WTC11 (cell line): Measurements from ENCODE around the gene TPPP3. TPM values are rescaled to one million over a fixed set of nuclear protein-coding genes. Genes with fewer than 3 reads are reported as not detected.

Source experiments
- ATAC-seq: fragments of 200-7000 bp; cut with Tn5 transposase; 2 replicates; pipeline ENCODE4 v1.10.0; 2021; ENCODE audit warnings: mild to moderate bottlenecking, moderate library complexity
- CTCF ChIA-PET: fragments of 300-600 bp; sonication (Branson Sonifier 250); formaldehyde crosslinking; loops from one replicate; lab custom pipeline; 2021; ENCODE audit warnings: antibody characterized with exemption; lab: Charles Lee
- POLR2A ChIA-PET: fragments of 350-600 bp; sonication (Branson Sonifier 250); formaldehyde crosslinking; loops from one replicate; lab custom pipeline; 2021; ENCODE audit warnings: antibody characterized with exemption; lab: Charles Lee
- DNase-seq: peaks from one replicate; pipeline ENCODE4 v3.0.0; 2021; ENCODE audit warnings: low spot score
- H3K27ac Mint-ChIP-seq: 2 replicates; pipeline ENCODE4 v1.8.0; 2021; ENCODE audit warnings: mixed read lengths
- H3K27me3 Mint-ChIP-seq: 2 replicates; pipeline ENCODE4 v1.8.0; 2021; ENCODE audit warnings: low read depth, mild to moderate bottlenecking, moderate library complexity, mixed read lengths
- H3K36me3 Mint-ChIP-seq: 2 replicates; pipeline ENCODE4 v1.8.0; 2021; ENCODE audit warnings: mixed read lengths
- H3K4me1 Mint-ChIP-seq: 2 replicates; pipeline ENCODE4 v1.8.0; 2022; ENCODE audit warnings: mixed read lengths
- H3K4me3 Mint-ChIP-seq: 2 replicates; pipeline ENCODE4 v1.8.0; 2021; ENCODE audit warnings: mild to moderate bottlenecking, moderate library complexity, mixed read lengths
- H3K9me3 Mint-ChIP-seq: 2 replicates; pipeline ENCODE4 v1.8.0; 2021; ENCODE audit warnings: mixed read lengths
- ATF2 ChIP-seq: sonication (generic); formaldehyde crosslinking; IDR thresholded peaks from 2 replicates; pipeline ENCODE4 v1.8.1; 2022; ENCODE audit warnings: low read depth, missing genetic modification reagents, borderline replicate concordance
- CBFB ChIP-seq: sonication (generic); formaldehyde crosslinking; IDR thresholded peaks from 2 replicates; pipeline ENCODE4 v1.8.1; 2022; ENCODE audit warnings: mild to moderate bottlenecking, low read depth, missing genetic modification reagents
- CREB1 ChIP-seq: sonication (generic); formaldehyde crosslinking; IDR thresholded peaks from 2 replicates; pipeline ENCODE4 v1.8.0; 2023; ENCODE audit warnings: mild to moderate bottlenecking, missing genetic modification reagents
- FOXP4 ChIP-seq: sonication (generic); formaldehyde crosslinking; IDR thresholded peaks from 2 replicates; pipeline ENCODE4 v1.8.0; 2022; ENCODE audit warnings: mild to moderate bottlenecking, missing genetic modification reagents
- GTF2I ChIP-seq: fragments of 250-450 bp; sonication (Bioruptor Pico); conservative IDR thresholded peaks from 2 replicates; pipeline ENCODE4 v1.4.0; 2021; ENCODE audit warnings: mild to moderate bottlenecking
- HMGA2 ChIP-seq: fragments of 250-450 bp; sonication (Bioruptor Pico); IDR thresholded peaks from 2 replicates; pipeline ENCODE4 v1.4.0; 2021; ENCODE audit warnings: mild to moderate bottlenecking, moderate library complexity
- MXD4 ChIP-seq: fragments of 250-450 bp; sonication (Bioruptor Pico); IDR thresholded peaks from 2 replicates; pipeline ENCODE4 v1.8.0; 2021; ENCODE audit warnings: mild to moderate bottlenecking, moderate library complexity, borderline replicate concordance
- PRRX2 ChIP-seq: fragments of 250-450 bp; sonication (Bioruptor Pico); IDR thresholded peaks from 2 replicates; pipeline ENCODE4 v1.8.0; 2021; ENCODE audit warnings: mild to moderate bottlenecking
- SMAD3 ChIP-seq: sonication (generic); formaldehyde crosslinking; IDR thresholded peaks from 2 replicates; pipeline ENCODE4 v1.8.0; 2022; ENCODE audit warnings: missing genetic modification reagents, mild to moderate bottlenecking, borderline replicate concordance
- ZMAT4 ChIP-seq: fragments of 250-450 bp; sonication (Bioruptor Pico); IDR thresholded peaks from 2 replicates; pipeline ENCODE4 v1.9.0; 2021; ENCODE audit warnings: mild to moderate bottlenecking
- ZNF121 ChIP-seq: sonication (generic); formaldehyde crosslinking; IDR thresholded peaks from 2 replicates; pipeline ENCODE4 v1.8.0; 2023; ENCODE audit warnings: missing genetic modification reagents
- ZNF232 ChIP-seq: sonication (generic); formaldehyde crosslinking; IDR thresholded peaks from 2 replicates; pipeline ENCODE4 v1.8.0; 2022; ENCODE audit warnings: mild to moderate bottlenecking, missing genetic modification reagents
- ZNF263 ChIP-seq: sonication (generic); formaldehyde crosslinking; IDR thresholded peaks from 2 replicates; pipeline ENCODE4 v1.8.1; 2022; ENCODE audit warnings: low read depth, mild to moderate bottlenecking, moderate library complexity, missing genetic modification reagents
- ZNF425 ChIP-seq: fragments of 250-450 bp; sonication (Bioruptor Pico); conservative IDR thresholded peaks from 2 replicates; pipeline ENCODE4 v1.9.0; 2021; ENCODE audit warnings: mild to moderate bottlenecking
- ZNF512 ChIP-seq: sonication (generic); formaldehyde crosslinking; IDR thresholded peaks from 2 replicates; pipeline ENCODE4 v1.8.1; 2022; ENCODE audit warnings: missing genetic modification reagents, borderline replicate concordance
- ZNF532 ChIP-seq: fragments of 250-450 bp; sonication (Bioruptor Pico); IDR thresholded peaks from 2 replicates; pipeline ENCODE4 v1.9.0; 2021; ENCODE audit warnings: mild to moderate bottlenecking, borderline replicate concordance
- total RNA-seq: library from RNA; stranded (reverse); gene quantifications from 3 replicates; pipeline ENCODE4 v1.2.3, GENCODE V29; 2021

Gene TPPP3
- total RNA-seq, 1 experiment from 2014 or later: 0.74 TPM

- no peak for TF ChIP-seq ZNF532 (CRISPR knock-in tag)
- no peak for TF ChIP-seq PRRX2
- TF ChIP-seq ZNF121 (CRISPR knock-in tag): no peak
- TF ChIP-seq ATF2 (CRISPR knock-in tag): no peak
- no peak for TF ChIP-seq MXD4 (CRISPR knock-in tag)
- no peak for TF ChIP-seq CBFB (CRISPR knock-in tag)
- TF ChIP-seq ZNF512: no peak
- TF ChIP-seq HMGA2 (CRISPR knock-in tag): no peak
- no peak for TF ChIP-seq ZNF263
- TF ChIP-seq CREB1: no peak
- TF ChIP-seq GTF2I (CRISPR knock-in tag): no peak
Measured at GRCh38 chr16:67349172-67349571, 44.1 kb downstream of the TPPP3 start (continued).

- Mint-ChIP-seq H3K4me3 (no peak overlapping the region), H3K4me1 (no peaks in the 10 kb centered on the region), H3K36me3 (no peaks in the 10 kb centered on the region), H3K27ac (no peak overlapping the region), H3K27me3 (peaks cover 3% of the 10 kb centered on the region; the same call in 1 of the 2 replicates), H3K9me3 (no peaks in the 10 kb centered on the region)
- ChIA-PET CTCF (interaction anchor here (0.8 to 1.6 kb wide), 5 partner anchors 13 to 86 kb away, joined by 3 to 6 read pairs (median 4); partner anchors contain the start of gene TPPP3), POLR2A (no interaction called here)
- no peak for TF ChIP-seq ZNF425 (CRISPR knock-in tag)
- no peak for TF ChIP-seq FOXP4 (CRISPR knock-in tag)
- no peak for TF ChIP-seq HMGA2 (CRISPR knock-in tag)
- TF ChIP-seq ZMAT4 (CRISPR knock-in tag): no peak
- TF ChIP-seq ZNF232 (CRISPR knock-in tag): no peak
- no peak for TF ChIP-seq SMAD3 (CRISPR knock-in tag)
- DNase-seq (no peak), ATAC-seq (no peak)
Measured at GRCh38 chr16:67346341-67346740, 47.0 kb downstream of the TPPP3 start.
